COLO668 (cell line): ENCODE results near the gene CCDC187.
A peak's percentile ranks its signal among the peaks of the same experiment; 100 is the strongest.
"Not testable (repeated sequence)": the region's sequence is repeated elsewhere in the genome, so short reads cannot be mapped to it uniquely, and the experiment has no call there.

ENCODE experiments used
- DNase-seq: peaks from one replicate; lab custom pipeline; 2025; ENCODE audit not compliant: unreplicated experiment; lab: John Stamatoyannopoulos, UW

The CCDC187 gene

DNA sequence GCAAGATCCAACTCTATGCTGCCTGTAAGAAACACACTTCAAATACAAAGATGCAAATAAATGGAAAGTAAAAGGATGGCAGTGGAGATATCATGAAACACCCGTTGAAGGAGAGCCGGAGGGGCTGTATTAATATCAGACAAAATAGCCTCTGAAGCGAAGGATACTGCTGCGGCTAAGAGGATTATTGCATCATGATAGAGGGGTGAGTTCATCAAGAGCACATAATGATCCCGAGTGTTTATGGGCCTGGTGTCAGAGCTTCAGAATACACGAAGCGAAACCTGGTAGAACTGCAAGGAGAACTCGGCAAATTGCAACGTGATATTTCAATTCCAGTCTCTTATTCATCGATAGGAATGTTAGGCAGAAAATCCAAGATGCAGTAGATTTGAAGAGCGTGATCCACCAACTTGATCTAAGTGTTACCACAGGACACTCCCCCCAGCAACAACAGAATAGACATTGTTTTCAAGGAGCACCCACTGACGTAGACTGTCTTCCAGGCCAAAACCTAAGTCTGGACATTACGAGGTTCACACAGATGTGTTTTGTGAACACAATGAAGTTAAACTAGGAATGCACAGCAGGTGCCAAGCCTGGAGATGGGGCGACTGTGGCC is 30.5 kb downstream of the CCDC187 start:
- DNase-seq: no peak

DNA sequence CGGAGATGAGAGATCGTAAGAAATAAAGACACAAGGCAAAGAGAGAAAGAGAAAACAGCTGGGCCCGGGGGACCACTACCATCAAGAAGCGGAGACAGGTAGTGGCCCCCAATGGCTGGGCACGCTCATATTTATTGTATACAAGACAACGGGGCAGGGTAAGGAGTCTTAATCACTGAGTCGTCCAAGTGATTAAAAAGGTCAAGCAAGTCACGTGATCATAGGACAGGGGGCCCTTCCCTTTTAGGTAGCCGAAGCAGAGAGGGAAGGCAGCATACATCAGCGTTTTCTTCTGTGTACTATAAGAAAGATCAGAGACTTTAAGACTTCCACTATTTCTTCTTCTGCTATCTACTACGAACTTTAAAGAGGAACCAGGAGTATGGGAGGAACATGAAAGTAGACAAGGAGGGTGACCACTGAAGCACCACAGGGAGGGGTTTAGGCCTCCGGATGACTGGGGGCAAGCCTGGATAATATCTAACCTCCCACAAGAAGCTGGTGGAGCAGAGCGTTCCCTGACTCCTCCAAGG is 33.7 kb downstream of the CCDC187 start:
- no peak for DNase-seq

DNA sequence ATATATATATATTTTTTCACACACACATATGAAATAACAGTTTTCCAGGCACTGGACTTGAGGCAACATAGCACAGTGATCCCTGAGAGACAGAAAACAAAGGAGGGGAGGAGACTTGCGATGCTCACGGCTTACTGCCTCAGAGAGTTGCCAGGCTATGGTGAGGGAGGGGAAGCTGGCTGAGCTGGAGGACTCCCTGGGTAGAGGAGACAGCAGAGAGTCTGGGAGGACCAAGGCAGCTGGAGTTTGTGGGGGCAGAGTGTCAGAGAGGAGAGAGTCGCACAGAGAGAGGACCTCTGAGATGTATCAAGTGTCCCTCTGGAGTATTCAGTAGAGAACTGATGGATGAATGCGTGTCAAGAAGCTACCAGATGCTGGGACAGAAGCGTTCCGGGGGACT is 35.2 kb downstream of the CCDC187 start:
- no peak for DNase-seq

DNA sequence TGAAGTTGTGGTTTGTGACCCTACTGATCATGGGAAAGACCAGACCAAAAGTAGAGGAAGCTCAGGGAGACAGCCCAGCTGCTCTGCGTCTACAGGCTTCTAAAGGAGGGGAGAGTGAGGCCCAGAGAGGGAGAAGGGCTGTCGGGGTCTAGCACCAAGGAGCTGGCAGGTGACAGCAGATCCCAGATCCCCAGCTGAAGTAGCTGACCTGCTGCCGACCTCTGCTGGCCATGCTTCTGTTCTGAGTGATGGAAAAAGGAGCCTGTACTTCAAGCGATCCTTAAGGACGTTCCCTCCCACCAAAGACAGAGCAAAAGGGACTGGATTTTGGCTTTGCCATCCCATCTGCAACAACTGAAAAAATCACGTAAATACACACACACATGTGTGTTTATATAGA is 35.6 kb downstream of the CCDC187 start:
- DNase-seq: no peak

DNA sequence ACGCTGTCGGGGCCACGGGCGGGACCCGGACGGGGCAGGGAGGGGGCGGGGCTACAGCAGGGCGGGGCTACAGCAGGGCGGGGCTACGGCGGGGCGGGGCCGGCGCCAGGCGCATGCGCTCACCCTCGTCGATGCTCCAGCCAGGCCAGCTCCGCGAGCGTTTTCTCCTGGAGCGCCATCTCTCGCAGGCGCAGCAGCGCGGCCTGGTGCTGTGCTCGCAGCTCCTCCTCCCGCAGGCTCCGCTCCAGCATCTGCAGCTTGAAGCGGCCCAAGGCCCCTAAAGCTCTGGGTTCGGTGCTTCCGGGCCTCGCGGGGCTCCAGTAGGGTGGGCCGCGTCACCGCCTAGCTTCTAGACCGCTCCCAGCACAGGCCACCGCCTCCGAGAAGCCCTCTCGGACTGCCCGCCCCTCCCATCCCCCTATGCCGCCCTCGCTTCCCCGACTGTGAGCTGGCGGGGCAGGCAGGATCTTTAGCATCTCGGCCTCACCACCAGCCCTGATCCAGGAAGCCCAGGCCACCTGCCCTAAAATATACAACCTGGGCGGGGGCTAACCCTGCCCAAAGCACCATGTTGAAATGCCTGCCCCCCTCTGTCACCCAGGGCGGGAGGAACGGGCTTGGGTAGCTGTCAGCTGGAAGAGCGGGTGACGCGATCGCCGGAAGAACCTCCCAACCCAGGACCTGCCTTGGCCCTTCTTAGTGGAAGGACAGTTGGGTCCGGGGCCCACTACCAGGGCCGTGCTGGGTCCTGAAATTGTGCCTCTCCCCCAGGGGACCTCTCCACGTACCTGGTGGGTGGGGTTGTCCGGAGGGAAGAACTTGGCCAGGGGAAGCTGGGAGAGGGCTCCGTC is 36.4 kb downstream of the CCDC187 start:
- peak; percentile 81 for DNase-seq

DNA sequence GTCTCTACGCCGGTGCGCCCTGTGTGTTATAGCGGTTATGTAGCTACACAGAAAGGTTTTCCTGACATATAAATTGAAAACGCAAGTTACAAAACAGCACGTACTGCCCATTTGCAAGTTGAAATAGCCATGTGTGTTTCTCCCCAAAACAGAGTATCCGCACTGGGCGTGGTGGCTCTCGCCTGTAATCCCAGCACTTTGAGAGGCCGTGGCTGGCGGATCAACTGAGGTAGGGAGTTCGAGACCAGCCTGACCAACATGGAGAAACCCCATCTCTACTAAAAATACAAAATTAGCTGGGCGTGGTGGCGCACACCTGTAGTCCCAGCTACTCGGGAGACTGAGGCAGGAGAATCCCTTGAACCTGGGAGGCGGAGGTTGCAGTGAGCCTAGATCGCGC is 37.3 kb downstream of the CCDC187 start:
- DNase-seq: not testable (repeated sequence)

DNA sequence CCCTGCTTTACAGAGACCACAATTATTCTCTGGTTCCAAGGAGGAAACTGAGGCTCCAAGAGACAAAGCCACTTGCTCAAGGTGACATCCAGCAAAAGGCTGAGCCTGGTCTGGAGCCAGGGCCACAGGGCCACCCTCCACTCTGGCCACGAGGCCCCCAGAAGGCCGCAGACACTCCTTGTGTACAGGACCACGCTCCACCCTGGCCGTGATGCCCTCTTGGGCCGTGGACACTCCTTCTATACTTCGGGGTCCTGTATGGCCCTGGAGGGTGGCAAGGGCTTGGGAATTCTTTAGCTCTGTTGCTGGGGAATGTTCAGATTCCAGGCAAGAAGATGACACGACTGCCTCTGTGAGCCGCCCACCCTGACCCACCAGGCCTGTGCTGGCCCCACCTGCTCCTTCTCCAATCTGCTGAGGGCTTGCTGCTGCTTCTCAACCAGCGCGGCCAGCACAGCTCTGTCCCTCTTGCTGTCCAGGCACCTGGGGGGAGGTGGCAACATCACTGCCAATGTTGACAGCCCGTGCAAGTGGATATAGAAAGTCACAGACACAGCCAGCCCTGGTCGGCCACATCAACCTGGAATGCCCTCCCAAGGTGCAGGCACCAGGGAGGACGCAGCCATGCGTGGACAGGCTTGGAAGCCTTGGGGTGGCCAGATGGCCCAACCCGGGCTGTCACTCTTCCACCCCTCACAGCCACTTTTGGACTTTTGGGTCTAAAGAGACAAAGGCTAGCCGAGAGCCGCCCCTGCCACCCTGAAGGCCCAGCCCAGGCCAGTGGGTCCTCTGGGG is 38.1 kb downstream of the CCDC187 start:
- no peak for DNase-seq

DNA sequence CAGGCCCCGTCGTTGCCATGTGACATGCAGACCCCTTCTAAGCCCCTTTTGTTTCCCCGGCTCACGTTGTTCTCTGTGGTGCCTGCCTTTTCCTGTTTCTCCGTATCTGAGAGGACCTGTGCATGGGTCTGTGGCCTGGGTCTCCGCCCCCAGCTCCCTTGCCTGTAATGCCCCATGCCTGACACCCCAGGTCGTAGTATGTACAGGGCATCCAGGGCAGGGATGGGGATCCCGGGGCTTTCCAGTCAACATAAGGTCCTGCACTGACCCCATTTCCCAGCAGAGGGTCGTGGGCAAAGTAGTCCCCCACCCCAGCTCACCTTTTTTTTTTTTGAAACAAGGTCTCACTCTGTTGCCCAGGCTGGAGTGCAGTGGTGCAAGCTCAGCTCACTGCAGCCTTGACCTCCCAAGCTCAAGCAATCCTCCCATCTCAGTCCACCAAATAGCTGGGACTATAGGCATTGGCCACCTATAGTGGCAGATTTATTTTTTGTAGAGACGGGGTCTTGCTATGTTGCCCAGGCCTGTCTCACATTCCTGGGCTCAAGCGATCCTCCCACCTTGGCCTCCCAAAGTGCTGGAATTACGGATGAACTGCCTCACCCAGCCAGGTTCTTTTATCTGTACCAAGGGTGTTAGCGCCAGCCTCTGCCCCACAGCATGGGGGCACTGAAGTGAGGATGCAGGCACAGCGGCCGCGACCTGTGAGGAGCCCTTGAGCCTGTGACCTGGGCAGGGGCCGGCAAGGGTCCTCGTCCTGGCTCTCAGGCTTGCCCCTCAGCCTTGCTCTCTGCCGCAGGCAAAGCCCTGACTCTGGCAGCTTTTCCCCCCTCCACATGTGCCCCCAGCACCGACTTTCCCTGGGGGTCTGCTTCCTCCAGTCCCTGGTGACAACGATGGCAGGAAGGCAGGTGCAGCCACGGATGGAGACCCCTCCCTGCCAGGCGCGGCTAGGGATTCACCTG is 39.2 kb downstream of the CCDC187 start:
- DNase-seq: no peak

DNA sequence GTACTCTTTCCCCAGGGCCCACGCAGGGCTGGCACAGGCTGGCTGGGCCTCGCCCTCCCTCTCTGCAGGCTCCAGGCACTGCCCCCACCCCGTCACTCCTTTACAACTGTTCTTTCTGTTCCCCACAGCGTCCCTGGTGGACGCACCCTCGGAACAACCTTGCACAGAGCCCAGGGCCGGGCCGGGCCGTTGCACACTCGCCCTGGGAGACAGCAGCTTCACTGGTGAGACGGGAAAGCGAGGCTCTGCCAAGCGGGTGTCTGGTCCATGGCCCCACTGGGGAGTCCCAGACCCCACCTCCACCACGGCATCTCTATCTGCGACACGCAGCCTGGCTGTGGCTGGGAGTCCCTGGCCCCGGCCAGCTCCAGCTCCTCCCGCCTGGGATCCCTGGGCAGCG is 39.9 kb downstream of the CCDC187 start:
- DNase-seq: peak; percentile 60

DNA sequence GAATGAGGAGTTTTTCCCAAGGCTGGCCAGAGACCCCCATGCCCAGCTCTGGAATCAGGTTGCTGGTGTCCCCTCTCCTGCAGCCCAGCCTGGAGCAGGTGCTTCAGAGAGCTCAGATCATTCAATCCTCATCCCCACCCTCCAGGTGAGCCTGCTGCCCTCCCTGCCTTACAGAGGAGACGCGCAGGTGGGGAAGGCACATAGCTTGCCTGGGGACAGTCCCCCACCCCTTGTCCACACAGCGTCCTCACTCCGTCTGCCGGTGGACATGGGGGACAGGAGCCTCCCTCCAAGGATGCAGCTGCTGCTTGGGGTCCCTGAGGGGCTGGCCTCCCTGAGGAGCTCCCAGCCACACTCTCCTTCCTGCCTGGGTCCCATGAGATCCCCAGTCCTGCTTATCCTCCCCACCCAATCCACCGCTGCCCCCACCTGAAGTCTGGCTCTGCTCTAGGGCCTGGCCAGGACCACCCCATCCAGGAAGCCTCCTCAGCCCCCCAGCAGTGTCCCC is 41.2 kb downstream of the CCDC187 start:
- DNase-seq: peak; percentile 30

DNA sequence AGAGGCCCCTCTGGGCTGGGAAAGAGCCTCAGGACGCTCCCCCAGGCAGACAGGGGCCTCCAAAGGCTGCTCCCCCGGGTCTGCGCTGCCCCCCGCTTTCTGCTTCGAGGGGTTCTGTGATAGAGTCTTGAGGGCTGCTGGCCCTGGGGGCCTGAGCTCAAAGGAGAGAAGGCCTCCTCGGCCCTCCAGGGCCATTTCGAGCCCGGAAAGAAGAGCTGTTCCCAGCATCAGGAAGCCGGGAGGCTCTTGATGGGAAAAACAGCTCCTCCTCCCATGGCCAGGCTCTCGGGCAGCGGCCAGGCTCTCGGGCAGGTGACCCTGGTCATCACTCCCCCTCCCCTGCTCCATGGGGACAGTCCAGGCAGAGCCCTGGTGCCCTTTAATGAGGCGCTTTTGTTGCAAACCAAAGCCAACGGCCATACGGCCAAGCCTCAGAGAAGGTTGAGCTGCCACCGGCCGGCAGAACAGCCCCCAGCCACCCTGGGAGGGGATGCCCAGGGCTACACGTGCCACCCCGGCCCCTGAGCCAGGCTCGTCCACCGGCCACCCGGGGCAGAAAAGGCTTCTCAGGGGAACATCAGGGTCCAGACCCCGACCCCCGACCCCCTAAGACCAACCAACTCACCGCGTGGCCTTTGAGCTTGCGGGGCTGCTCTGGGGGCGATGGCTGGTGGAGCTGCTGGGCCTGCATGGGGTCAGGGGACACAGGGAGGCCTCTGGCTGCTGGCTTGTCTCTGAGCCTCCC is 42.0 kb downstream of the CCDC187 start:
- DNase-seq: no peak

DNA sequence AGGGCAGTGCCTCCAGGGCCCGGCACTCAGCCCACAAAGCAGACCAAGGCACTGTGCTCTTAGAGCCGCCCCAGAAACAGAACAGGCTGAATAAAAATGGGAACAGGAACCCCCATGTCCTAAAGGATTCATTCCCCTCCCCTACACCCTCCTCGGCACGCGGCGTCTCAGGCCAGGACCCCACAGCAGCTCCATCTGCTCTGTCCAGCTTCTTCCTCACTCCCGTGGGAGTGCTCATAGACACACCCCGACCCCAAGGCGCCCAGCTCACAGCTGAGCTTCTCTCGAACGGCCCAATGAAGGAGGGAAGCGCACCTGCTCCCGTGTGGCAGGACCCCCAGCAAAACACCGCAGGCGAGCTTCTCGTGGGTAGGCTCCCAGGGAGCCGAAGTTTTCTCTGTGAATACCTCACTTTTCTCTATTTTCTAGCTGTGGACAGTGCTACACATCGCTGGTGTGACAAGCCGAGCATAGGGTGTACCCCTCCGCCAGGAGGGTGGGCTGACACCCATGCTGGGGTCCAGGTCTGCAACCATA is 42.9 kb downstream of the CCDC187 start:
- DNase-seq: no peak

DNA sequence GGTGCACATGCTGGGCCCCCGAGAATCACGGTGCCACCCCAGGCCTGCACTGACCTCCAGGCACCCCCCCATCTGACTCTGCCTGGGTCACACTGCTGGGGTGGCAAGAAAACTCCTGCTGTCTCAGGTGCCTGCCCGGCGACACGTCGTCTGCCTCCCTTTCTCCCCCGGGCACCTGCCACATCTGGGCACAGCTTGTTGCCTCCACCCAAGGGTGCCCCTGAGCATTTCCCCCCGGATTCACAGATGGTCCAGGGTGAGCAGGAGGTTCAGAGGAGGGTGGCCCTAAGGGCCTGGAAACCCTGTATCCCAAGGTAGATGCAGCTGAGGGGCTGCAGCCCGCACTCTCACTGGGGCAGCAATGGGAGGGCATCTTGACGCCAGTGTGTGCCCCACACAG is 43.4 kb downstream of the CCDC187 start:
- DNase-seq: no peak

DNA sequence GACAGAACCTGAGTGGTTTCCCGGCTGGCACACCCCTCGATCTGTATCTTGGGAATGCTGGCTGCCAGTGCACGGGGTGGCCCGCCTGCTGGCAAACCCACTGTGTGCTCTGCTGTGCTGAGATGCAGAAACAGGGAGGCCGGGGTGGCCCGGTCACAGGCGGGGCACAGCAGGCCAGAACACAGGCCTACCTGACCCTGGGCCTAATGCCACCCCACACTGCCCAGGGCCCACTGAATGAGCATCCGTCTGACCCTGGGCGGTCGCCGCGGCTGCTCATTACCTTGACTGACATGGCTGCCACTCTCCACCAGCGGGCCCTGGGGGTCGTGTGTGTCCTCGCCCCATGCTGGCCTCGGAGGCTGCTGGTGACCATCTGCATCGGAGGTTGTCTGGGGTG is 44.1 kb downstream of the CCDC187 start:
- no peak for DNase-seq

DNA sequence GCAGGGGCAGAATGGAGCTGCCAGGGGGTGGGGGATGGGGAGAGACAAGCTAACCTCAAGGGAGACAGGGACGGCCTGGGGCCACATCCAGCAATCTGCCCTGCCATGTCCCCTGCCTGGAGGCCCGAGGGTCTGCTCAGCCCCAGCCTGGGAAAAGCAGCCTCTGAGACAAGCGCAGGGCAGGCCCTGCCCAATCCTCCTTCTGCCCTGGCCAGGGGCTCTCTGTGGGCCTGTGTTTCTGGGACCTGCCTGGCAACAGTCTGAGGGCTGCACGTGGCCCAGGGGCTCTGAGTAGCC is 44.4 kb downstream of the CCDC187 start:
- DNase-seq: no peak

DNA sequence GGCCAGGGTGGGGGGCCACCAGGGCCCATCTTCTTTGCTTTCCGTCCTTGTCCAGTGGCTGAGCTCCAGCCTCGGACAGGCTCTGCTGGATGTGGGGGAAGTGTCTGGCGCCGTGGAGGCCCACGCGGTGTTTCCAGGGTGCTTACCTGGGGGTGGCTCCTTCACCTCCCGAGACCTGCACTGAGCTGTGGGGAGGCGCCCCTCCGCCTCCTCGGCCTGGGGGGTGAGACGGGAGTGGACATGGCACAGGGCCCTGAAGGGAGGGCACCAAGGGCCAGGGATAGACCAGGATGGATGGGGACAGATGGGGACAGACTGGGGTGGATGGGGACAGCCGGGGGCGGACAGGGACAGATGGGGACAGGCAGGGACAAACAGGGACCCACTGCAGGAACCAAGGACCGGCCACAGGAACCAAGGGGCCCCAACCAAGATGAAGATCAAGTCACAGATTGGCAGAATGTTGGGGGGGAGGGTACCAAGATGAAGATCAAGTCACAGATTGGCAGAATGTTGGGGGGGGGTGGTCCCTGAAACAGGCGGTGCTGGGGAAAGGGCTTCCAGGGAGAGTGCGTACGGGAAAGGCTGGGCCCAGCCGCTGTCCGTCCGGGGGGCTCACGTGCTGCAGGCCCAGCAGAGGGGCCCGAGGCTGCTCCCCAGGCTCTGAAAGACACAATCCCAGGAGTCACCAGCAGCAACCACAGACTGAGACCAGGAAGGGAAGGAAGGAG is 44.9 kb downstream of the CCDC187 start:
- no peak for DNase-seq

DNA sequence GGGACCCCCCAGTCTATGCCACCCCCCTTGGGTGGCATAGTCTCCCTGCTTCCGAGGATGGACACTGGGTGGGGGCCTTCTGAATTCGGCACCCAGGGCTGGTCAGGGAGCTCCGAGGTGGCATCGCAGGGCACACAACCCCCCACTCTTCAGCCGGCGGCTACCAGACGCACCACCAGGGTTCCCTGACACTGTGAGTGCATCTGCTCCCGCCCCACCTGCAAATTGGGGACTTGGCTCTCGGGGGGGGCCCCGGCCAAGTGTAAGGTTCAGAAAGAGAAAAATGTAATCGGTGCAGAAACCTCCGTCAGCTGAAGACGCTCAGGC is 45.6 kb downstream of the CCDC187 start:
- no peak for DNase-seq

DNA sequence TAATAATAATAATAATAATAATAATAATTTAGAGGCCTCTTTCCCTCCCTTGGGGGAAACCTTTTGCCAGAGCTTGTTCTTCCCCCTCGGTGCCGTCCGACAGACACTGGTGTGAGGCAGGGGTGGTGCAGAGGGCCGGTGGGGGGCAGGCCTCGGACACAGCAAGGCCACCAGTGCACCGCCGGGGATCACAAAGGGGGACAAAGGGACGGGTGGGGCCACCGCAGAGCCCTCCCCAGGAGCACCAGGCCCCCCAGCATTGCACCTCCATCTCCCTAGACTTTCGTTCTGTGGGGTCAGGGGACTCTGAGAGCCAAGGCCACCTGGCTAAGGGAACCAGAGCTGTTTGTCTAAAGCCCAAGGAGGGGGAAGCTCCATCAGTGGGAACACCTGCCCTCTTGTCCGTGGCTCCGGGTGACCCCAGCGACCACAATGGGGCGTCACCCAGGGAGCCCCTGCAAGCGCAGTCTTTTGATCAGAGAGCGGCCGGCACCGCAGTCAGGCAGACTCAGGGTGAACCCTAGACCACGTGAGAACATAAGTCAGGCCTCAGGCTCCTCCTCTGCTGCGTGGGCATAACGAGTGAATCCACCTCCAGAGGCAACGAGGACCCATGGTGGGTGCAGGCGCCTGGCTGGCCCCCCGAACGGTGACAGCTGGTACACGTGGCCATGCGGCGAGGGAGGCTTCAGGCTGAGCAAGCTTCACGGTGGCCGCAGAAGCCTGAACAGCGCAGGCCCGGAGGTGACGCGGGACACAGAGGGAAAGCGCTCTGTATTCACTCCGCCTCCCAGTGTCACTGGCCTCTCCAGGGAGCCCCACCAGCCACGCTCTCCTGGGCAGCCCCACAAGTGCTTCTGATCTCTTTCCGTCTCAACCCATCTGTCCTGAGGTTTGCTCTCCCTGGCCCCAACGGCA is 46.3 kb downstream of the CCDC187 start:
- DNase-seq: no peak
